ENCODE measurements around the gene XYLT1.

The XYLT1 gene

DNA sequence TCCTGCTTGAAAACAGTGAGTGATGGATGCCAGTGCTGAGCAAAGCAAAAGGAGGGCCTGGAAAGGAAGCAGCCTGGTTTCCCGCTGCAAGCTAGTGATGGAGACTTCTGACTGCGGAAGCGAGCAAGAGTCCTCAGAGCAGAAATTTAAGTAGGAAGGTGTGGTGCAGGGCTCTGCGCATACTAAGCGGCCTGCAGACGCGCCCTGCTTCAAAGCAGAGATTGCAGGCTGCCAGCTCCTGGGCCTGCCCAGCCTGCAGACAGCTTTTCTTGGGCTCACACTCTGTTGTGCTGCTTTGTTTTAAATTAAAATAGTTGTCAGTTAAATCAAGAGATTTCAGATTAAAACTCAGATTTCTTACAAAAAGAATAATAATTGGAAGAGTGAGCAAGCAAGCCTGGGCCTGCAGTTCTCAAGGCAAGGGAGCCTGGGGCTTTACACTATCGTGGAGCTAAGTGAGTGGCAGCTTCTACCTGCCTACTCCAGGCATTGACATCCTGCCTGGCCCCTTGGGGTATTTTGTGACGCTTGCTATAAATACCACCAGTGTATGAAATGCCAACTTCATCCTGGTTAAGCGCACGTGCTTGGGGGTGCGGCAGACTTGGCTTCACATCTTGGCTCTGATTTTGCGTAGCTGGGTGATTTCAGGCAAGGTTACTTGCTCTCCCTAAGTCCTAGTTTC lies 237.3 kb downstream of the XYLT1 start:
- H3K9me3 ChIP-seq (ENCODE audit: insufficient read depth, low read depth, low read length): no peaks in the 10 kb centered on the region
- H3K9ac ChIP-seq (ENCODE audit: low read depth, low read length, poor library complexity, severe bottlenecking): no peak overlapping the region
- H4K20me1 ChIP-seq (ENCODE audit: insufficient read depth, low read length, poor library complexity, severe bottlenecking): peaks cover 38% of the 10 kb centered on the region
- H3K27me3 ChIP-seq (ENCODE audit: insufficient read depth, low read length, poor library complexity, severe bottlenecking): no peaks in the 10 kb centered on the region
- no peak overlapping the region for H3K4me2 ChIP-seq (ENCODE audit: low read depth, low read length, poor library complexity, severe bottlenecking)
- no peaks in the 10 kb centered on the region for H3K9me2 ChIP-seq (replicated peaks; ENCODE audit: low read depth, low read length)
- H3K36me3 ChIP-seq (ENCODE audit: insufficient read depth, low read length): peaks cover 89% of the 10 kb centered on the region
- H3K4me1 ChIP-seq (ENCODE audit: insufficient read depth, low read length, poor library complexity, severe bottlenecking): no peaks in the 10 kb centered on the region
- peaks cover 86% of the 10 kb centered on the region for H3K79me2 ChIP-seq (ENCODE audit: insufficient read depth, low read length)
- H3F3A ChIP-seq (ENCODE audit: low read depth): no peaks in the 10 kb centered on the region
- TF ChIP-seq, protein P1, sequence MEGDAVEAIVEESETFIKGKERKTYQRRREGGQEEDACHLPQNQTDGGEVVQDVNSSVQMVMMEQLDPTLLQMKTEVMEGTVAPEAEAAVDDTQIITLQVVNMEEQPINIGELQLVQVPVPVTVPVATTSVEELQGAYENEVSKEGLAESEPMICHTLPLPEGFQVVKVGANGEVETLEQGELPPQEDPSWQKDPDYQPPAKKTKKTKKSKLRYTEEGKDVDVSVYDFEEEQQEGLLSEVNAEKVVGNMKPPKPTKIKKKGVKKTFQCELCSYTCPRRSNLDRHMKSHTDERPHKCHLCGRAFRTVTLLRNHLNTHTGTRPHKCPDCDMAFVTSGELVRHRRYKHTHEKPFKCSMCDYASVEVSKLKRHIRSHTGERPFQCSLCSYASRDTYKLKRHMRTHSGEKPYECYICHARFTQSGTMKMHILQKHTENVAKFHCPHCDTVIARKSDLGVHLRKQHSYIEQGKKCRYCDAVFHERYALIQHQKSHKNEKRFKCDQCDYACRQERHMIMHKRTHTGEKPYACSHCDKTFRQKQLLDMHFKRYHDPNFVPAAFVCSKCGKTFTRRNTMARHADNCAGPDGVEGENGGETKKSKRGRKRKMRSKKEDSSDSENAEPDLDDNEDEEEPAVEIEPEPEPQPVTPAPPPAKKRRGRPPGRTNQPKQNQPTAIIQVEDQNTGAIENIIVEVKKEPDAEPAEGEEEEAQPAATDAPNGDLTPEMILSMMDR (conservative IDR thresholded peaks at IDR 0.05; ENCODE audit: low read length): no peak
- TF ChIP-seq EZH2phosphoT487 (IDR thresholded peaks at IDR 0.05; ENCODE audit: borderline replicate concordance): no peak
- no peak overlapping the region for H3K4me3 ChIP-seq (ENCODE audit: low read length, poor library complexity, severe bottlenecking)
- no peak overlapping the region for H2AFZ ChIP-seq (ENCODE audit: low read length)

DNA sequence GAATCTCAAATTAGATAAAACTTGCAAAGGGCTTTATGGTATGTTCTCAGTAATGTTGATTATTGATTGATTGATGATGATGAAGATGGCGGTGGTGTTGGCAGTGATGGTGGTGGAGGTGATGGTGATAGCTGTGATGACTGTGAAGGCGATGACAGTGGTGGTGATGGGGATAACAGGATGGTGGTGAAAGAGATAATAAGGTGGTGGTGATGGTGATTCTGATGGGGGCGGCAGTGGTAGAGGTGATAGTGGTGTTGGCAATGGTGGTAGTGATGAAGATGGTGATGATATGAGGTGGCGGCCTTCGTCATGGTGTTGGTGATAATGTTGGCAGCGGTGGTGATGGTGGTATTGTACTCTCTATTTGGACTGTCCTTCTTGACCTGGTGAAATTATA lies 238.3 kb downstream of the XYLT1 start:
- H3K9me3 ChIP-seq (ENCODE audit: insufficient read depth, low read depth, low read length): no peaks in the 10 kb centered on the region
- H3K79me2 ChIP-seq (ENCODE audit: insufficient read depth, low read length): peaks cover 88% of the 10 kb centered on the region
- peaks cover 92% of the 10 kb centered on the region; the same call in 1 of the 2 replicates for H3K36me3 ChIP-seq (ENCODE audit: insufficient read depth, low read length)
- no peak overlapping the region for H3K4me3 ChIP-seq (ENCODE audit: low read length, poor library complexity, severe bottlenecking)
- no peak overlapping the region for H3K4me2 ChIP-seq (ENCODE audit: low read depth, low read length, poor library complexity, severe bottlenecking)
- no peak for TF ChIP-seq EZH2phosphoT487 (IDR thresholded peaks at IDR 0.05; ENCODE audit: borderline replicate concordance)
- TF ChIP-seq, protein P1 (conservative IDR thresholded peaks at IDR 0.05; ENCODE audit: low read length): no peak
- no peaks in the 10 kb centered on the region for H3K9me2 ChIP-seq (replicated peaks; ENCODE audit: low read depth, low read length)
- H3K9ac ChIP-seq (ENCODE audit: low read depth, low read length, poor library complexity, severe bottlenecking): no peak overlapping the region
- peaks cover 30% of the 10 kb centered on the region for H4K20me1 ChIP-seq (ENCODE audit: insufficient read depth, low read length, poor library complexity, severe bottlenecking)
- no peaks in the 10 kb centered on the region for H3K27me3 ChIP-seq (ENCODE audit: insufficient read depth, low read length, poor library complexity, severe bottlenecking)
- H2AFZ ChIP-seq (ENCODE audit: low read length): no peak overlapping the region
- no peaks in the 10 kb centered on the region for H3F3A ChIP-seq (ENCODE audit: low read depth)
- no peaks in the 10 kb centered on the region for H3K4me1 ChIP-seq (ENCODE audit: insufficient read depth, low read length, poor library complexity, severe bottlenecking)

DNA sequence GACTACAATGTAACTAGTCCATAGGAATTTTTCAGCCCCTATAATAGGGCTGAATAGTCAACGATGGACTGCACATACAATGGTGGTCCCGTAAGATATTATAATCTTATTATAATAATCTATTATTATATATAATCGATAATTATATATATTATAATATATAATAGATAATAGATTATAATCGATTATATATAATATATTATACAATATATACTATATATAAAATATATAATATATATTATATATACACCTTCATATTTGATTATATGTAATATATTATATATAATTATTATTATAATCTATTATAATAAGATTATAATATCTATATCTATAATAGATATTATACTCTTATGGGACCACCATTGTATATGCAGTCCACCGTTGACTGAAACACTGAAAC lies 238.8 kb downstream of the XYLT1 start:
- peaks cover 88% of the 10 kb centered on the region for H3K79me2 ChIP-seq (ENCODE audit: insufficient read depth, low read length)
- no peaks in the 10 kb centered on the region for H3K27me3 ChIP-seq (ENCODE audit: insufficient read depth, low read length, poor library complexity, severe bottlenecking)
- no peaks in the 10 kb centered on the region for H3F3A ChIP-seq (ENCODE audit: low read depth)
- TF ChIP-seq, protein P1 (conservative IDR thresholded peaks at IDR 0.05; ENCODE audit: low read length): no peak
- TF ChIP-seq EZH2phosphoT487 (IDR thresholded peaks at IDR 0.05; ENCODE audit: borderline replicate concordance): no peak
- H3K9me3 ChIP-seq (ENCODE audit: insufficient read depth, low read depth, low read length): no peaks in the 10 kb centered on the region
- no peak overlapping the region for H3K4me3 ChIP-seq (ENCODE audit: low read length, poor library complexity, severe bottlenecking)
- no peaks in the 10 kb centered on the region for H3K4me1 ChIP-seq (ENCODE audit: insufficient read depth, low read length, poor library complexity, severe bottlenecking)
- no peak overlapping the region for H2AFZ ChIP-seq (ENCODE audit: low read length)
- H4K20me1 ChIP-seq (ENCODE audit: insufficient read depth, low read length, poor library complexity, severe bottlenecking): peaks cover 25% of the 10 kb centered on the region
- H3K4me2 ChIP-seq (ENCODE audit: low read depth, low read length, poor library complexity, severe bottlenecking): no peak overlapping the region
- H3K9ac ChIP-seq (ENCODE audit: low read depth, low read length, poor library complexity, severe bottlenecking): no peak overlapping the region
- H3K36me3 ChIP-seq (ENCODE audit: insufficient read depth, low read length): peaks cover 92% of the 10 kb centered on the region; the same call in 1 of the 2 replicates
- no peaks in the 10 kb centered on the region for H3K9me2 ChIP-seq (replicated peaks; ENCODE audit: low read depth, low read length)

Measured in Loucy (cell line).